HG03280 (cell line): ENCODE measurements around the gene SYTL3.
"Not testable (repeated sequence)": the region's sequence is repeated elsewhere in the genome, so short reads cannot be mapped to it uniquely, and the experiment has no call there.

Source experiments
- ATAC-seq: cut with Tn5 transposase; IDR thresholded peaks from one replicate; pipeline ENCODE4 v1.9.1; 2021; ENCODE audit warnings: mild to moderate bottlenecking, moderate library complexity; ENCODE audit not compliant: unreplicated experiment

The SYTL3 gene

GRCh38 chr6:158621694-158622544 lies 27.9 kb upstream of the SYTL3 start:
- no peak for ATAC-seq

GRCh38 chr6:158622545-158623190 lies 27.2 kb upstream of the SYTL3 start:
- no peak for ATAC-seq

- ATAC-seq = no peak
Measured at GRCh38 chr6:158624684-158625682, 24.9 kb upstream of the SYTL3 start.

GRCh38 chr6:158625881-158626305 lies 24.0 kb upstream of the SYTL3 start:
- no peak for ATAC-seq

GRCh38 chr6:158626360-158627167 lies 23.3 kb upstream of the SYTL3 start:
- ATAC-seq = no peak

GRCh38 chr6:158627168-158627939 lies 22.5 kb upstream of the SYTL3 start:
- ATAC-seq = no peak

GRCh38 chr6:158627940-158628211 lies 22.0 kb upstream of the SYTL3 start:
- no peak for ATAC-seq

GRCh38 chr6:158628542-158628941 lies 21.3 kb upstream of the SYTL3 start:
- ATAC-seq = no peak

GRCh38 chr6:158629367-158630221 lies 20.3 kb upstream of the SYTL3 start:
- ATAC-seq = no peak

GRCh38 chr6:158630938-158631616 lies 18.8 kb upstream of the SYTL3 start:
- no peak for ATAC-seq

GRCh38 chr6:158631678-158632537 lies 17.9 kb upstream of the SYTL3 start:
- no peak for ATAC-seq

GRCh38 chr6:158632538-158633119 lies 17.2 kb upstream of the SYTL3 start:
- ATAC-seq = not testable (repeated sequence)

GRCh38 chr6:158633127-158633526 lies 16.7 kb upstream of the SYTL3 start:
- no peak for ATAC-seq

GRCh38 chr6:158634695-158635426 lies 15.0 kb upstream of the SYTL3 start:
- ATAC-seq = no peak

GRCh38 chr6:158635427-158636073 lies 14.3 kb upstream of the SYTL3 start:
- ATAC-seq = no peak

GRCh38 chr6:158636778-158637177 lies 13.1 kb upstream of the SYTL3 start:
- no peak for ATAC-seq
